Sigmoid colon (tissue), 3 donors: ENCODE data around the gene SATB2.

Source experiments
- CTCF ChIP-seq, 4 experiments: fragments of 450-650 bp in 3 of 4; fragments of 200-600 bp in 1 of 4; IDR thresholded peaks; one replicate each; pipeline ENCODE4 v1.5.1; 2016 to 2019; ENCODE audit warnings: antibody characterized with exemption in 4 of 4, mild to moderate bottlenecking in 3 of 4, moderate library complexity in 2 of 4
- POLR2A ChIP-seq, 2 donors: fragments of 450-650 bp; IDR thresholded peaks; one replicate each; pipeline ENCODE4 v1.6.1; 2016; ENCODE audit warnings: antibody characterized with exemption in 2 of 2, mild to moderate bottlenecking in 2 of 2, moderate library complexity in 2 of 2

- TF ChIP-seq CTCF (IDR thresholded peaks at IDR 0.05) (no peak), POLR2A (IDR thresholded peaks at IDR 0.05) (no peak)
Observed at GRCh38 chr2:199480966-199481365, 23.2 kb upstream of the SATB2 start.
